GM18951 (cell line): ENCODE results near the gene ATG4A.

Experiments
- POLR2A ChIP-seq: IDR thresholded peaks from 4 replicates; pipeline ENCODE4 v1.6.1; 2011; ENCODE audit warnings: mild to moderate bottlenecking; ENCODE audit not compliant: insufficient read length, insufficient read depth; ENCODE audit errors: extremely low read depth
- in situ Hi-C: fragments of 300-500 bp; cut with MboI; formaldehyde crosslinking; loops from one replicate; pipeline ENCODE4 v1.12.0; 2022; ENCODE audit warnings: low sequenced_read_pairs, mixed read lengths, inconsistent platforms; ENCODE audit not compliant: unreplicated experiment

ATG4A gene

DNA sequence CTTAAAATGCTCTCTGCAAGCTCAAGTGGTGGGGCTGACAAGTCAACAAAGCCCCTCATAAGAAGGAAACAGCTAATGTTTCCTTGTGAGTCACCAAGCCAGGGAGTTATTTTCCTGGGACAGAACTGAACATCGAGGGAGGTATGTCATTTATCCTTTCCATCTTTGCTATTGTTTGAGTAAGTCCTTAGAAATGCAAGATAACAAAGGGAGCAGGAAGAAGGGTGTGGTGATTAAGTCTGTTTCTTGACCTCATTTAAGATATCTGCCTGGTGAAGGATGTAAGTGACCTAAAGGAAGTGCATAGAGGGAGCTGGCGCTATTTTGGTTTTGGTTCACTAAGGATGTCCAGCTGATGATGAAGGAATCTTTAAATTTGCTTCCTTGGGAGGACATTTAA lies 39.9 kb downstream of the ATG4A start:
- TF ChIP-seq POLR2A, result no peak
- in situ Hi-C loops, result no loop called here

DNA sequence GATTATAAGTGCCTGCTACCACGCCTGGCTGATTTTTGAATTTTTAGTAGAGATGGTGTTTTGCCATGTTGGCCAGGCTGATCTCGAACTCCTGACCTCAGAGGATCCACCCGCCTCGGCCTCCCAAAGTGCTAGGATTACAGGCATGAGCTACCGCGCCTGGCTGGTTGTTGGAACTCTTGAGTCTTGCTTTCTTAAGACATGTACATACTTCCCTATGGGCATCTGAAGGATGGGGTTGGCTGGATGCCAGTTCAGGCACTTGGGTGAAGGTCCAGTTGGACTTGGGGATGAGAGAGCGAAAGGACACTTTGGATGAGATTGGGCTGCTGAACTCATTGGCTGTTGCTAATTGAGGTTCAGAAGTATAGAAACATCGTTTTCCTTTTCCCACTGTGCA lies 40.5 kb downstream of the ATG4A start:
- TF ChIP-seq POLR2A, result no peak
- in situ Hi-C loops, result no loop called here

- in situ Hi-C loops, result no loop called here
Measured at GRCh38 chrX:108132876-108133275, 41.3 kb downstream of the ATG4A start.

GRCh38 chrX:108134724-108135123 lies 43.1 kb downstream of the ATG4A start:
- in situ Hi-C loops, result no loop called here

More at GRCh38 chrX:108132876-108133275, 41.3 kb downstream of the ATG4A start:
- no peak for TF ChIP-seq POLR2A

GRCh38 chrX:108138814-108139702 lies 47.5 kb downstream of the ATG4A start:
- no peak for TF ChIP-seq POLR2A
- in situ Hi-C loops, result no loop called here

More at GRCh38 chrX:108134724-108135123, 43.1 kb downstream of the ATG4A start:
- no peak for TF ChIP-seq POLR2A

DNA sequence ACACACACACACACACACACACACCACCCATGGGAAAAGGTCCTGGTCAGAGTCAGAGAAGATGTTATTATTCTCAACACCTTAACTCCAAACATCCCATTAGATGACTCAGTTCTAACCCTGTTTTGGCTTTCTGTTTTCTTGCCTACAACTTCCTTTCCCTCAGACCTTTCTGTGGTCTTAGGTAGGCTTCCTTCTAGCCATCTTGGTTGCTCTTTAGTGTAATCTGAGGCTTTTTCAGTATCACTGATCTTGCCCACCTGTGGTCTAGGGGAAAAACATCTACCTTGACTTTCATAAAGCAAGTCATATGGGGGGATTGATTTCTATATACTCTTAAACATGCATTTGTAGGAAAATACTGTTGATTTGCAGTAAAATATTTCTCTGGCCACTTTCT lies 56.9 kb downstream of the ATG4A start:
- in situ Hi-C loops, result no loop called here
- no peak for TF ChIP-seq POLR2A

DNA sequence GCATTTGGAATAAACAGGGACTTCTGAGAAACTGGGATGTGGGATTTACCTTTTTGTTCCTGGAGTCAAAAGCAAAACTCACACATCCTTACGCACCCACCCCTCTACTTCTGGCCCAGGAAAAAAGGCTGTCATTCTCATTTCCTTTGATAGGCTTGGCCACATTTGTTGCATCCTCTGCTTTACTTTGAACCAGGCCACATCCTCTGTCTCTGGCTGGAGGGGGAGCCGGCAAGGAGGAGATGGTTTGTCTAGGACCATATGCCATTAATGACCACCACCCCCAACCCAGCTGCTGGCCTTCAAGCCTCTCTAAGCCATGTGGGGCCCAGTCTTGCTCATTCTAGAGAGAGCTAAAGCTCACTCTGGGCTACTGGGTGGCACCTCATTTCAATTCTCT lies 64.5 kb downstream of the ATG4A start:
- in situ Hi-C loops, result no loop called here
- TF ChIP-seq POLR2A, result no peak

GRCh38 chrX:108156934-108157466 lies 65.4 kb downstream of the ATG4A start:
- TF ChIP-seq POLR2A, result no peak
- in situ Hi-C loops, result no loop called here

GRCh38 chrX:108157628-108158027 lies 66.0 kb downstream of the ATG4A start:
- TF ChIP-seq POLR2A, result no peak
- in situ Hi-C loops, result no loop called here

- TF ChIP-seq POLR2A, result no peak
- in situ Hi-C loops, result no loop called here
Measured at GRCh38 chrX:108159028-108159670, 67.6 kb downstream of the ATG4A start.

DNA sequence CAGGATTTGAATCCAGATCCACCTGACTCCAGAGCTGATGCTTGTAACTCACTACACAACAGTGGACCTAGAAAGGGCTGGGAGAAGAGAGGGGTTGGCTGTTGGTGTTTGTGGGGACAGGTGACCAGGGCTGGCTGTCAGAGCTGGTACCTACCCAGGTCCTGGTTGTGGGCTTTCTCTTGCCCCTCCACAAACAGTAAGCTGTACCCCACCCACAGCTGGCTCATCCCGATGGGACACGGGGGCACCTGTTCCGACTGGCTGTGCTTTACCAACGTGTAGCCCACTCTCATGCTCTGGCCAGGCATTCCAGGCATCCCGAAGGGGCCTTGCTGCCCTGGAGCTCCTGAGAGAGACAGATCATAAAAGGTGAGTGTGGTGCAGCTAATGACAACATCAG lies 68.7 kb downstream of the ATG4A start:
- in situ Hi-C loops, result no loop called here
- no peak for TF ChIP-seq POLR2A

DNA sequence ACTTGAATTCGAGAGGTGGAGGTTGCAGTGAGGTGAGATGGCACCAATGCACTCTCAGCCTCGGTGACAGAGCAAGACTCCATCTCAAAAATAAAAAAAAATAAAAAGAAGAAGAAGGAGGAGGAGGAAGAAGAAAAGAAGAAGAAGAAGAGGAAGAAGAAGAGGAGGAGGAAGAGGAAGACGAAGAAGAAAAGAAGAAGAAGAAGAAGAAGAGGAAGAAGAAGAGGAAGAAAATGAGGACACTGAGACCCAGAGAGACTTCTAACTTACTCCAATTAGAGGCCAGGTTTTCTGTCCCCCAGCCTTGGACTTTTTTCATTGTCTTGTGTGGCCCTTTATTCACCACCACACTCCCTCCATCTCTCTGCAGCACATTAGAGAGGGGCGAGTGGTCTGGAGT lies 70.7 kb downstream of the ATG4A start:
- in situ Hi-C loops, result no loop called here
- no peak for TF ChIP-seq POLR2A

DNA sequence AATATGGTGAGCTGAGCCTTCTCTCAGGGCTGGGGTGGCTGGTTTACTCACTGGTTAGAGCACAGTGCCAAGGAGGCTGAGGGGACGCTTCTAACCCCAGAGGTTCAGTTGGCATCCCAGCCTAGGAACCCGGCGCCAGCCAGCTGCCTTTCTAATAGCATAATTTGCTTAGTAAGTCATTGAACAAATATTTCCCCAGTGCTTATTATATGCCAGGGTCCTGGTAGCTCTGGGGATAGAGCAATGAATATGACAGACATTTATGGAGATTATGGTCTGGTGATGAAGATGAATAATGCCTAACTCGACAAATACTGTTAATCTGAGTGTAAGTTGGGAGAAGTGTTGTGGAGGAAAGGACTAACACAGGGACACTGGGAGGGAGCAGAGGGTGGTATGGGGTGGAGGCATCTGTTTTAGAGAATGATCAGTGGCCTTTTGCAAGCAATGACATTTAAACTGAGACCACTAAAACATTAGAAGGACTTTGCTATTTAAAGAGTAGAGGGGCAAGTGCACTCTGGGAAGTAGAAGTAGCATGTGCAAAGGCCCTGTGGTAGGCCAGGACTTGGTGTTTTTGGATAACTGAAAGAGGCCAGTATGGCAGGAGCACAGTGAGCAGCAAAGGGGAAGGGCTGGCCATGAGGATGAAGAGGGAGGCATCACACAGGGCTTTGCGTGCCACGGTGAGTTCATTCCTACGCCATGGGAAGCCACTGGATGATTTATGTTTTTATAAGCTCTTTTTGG lies 71.9 kb downstream of the ATG4A start:
- TF ChIP-seq POLR2A, result no peak
- in situ Hi-C loops, result no loop called here

DNA sequence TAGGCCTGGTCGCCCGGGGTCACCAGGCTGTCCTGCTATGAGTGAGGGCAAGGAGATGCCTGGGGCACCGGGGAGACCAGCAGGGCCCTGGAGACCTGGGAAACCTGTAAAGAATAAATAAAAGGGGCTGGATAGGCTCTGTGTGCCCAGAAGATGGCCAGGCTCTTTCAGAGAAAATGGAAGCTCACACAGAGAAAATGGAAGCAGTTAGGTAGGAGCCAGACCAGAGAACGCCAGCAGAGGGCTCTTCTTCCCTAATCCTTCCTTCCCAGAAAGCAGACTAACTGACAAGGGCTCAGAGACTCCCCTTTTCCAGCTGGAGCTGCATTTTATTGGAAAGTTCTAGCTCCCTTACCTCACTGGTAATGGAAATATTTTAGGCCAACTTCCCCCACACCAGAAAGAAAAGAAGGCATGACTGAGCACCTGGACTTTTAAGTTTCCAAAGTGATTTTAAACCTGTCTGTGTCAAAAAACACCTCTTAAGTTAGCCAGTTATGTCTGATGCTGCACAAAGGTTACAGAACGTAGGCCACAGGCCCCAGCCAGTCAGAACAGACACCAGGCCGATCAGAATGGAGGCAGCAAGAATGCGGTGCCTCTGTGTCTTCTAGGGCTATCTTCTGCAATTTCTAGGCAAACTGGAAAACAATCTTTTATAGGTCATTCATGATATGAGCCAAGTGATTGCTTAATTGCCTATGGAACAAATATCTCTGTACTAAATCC lies 74.0 kb downstream of the ATG4A start:
- in situ Hi-C loops, result no loop called here
- TF ChIP-seq POLR2A, result no peak
